Measurements from ENCODE around the gene RASAL1.

RASAL1 gene

DNA sequence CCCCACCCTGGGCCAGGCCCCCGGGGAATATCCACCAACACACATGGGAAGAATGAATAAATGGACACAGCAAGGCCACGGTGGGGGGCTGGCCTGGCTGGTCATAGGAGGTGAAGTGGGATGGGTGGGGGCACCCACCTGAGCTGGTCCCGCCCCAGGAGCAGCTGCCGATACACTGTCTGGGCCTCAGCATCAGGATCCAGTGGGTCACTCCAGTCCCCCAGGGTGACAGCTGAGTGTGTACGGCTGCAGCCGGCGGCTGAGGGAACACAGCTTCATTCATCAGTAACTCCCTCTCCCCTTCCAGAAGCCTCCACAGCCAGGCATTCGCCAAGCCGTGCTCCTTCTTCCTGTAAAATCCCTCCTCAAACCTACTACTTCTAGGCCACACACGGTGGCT lies 33.8 kb downstream of the RASAL1 start:
- peaks cover 10% of the 10 kb centered on the region for H3K4me1 Mint-ChIP-seq
- no peak overlapping the region for H3K27ac Mint-ChIP-seq
- peaks cover 52% of the 10 kb centered on the region for H3K27me3 Mint-ChIP-seq (ENCODE audit: low read depth)
- TF ChIP-seq, protein P1, sequence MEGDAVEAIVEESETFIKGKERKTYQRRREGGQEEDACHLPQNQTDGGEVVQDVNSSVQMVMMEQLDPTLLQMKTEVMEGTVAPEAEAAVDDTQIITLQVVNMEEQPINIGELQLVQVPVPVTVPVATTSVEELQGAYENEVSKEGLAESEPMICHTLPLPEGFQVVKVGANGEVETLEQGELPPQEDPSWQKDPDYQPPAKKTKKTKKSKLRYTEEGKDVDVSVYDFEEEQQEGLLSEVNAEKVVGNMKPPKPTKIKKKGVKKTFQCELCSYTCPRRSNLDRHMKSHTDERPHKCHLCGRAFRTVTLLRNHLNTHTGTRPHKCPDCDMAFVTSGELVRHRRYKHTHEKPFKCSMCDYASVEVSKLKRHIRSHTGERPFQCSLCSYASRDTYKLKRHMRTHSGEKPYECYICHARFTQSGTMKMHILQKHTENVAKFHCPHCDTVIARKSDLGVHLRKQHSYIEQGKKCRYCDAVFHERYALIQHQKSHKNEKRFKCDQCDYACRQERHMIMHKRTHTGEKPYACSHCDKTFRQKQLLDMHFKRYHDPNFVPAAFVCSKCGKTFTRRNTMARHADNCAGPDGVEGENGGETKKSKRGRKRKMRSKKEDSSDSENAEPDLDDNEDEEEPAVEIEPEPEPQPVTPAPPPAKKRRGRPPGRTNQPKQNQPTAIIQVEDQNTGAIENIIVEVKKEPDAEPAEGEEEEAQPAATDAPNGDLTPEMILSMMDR (IDR thresholded peaks at IDR 0.05; ENCODE audit: unreplicated experiment in 3 of 3): no peak
- H3K36me3 Mint-ChIP-seq (ENCODE audit: low read depth): no peaks in the 10 kb centered on the region
- H3K9me3 Mint-ChIP-seq: no peaks in the 10 kb centered on the region
- no peak overlapping the region for H3K4me3 Mint-ChIP-seq

DNA sequence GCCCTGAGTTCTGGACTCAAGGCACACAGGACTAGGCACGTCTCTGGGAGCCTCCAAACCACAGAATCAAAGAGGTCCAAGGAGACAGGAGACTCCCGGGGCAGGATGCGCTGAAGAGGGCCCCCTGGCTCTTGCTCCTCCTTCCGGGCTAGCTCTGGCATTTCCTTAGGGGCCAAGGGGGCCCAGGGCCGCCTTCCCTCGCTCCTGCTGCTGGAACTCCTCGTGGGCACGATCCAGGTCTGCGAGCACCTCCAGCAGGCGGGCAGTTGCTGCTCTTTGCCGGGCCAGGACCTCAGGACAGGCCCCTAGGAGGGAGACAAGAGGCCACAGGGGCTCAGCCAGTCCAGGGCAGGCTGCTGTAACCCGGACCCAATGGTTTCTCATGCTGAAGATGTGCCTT lies 35.8 kb downstream of the RASAL1 start:
- Mint-ChIP-seq H3K27me3 (ENCODE audit: low read depth) (peaks cover 45% of the 10 kb centered on the region), H3K4me1 (peaks cover 10% of the 10 kb centered on the region), H3K27ac (no peak overlapping the region), H3K9me3 (no peaks in the 10 kb centered on the region), H3K36me3 (ENCODE audit: low read depth) (no peaks in the 10 kb centered on the region), H3K4me3 (no peak overlapping the region)
- TF ChIP-seq, protein P1 (IDR thresholded peaks at IDR 0.05; ENCODE audit: unreplicated experiment in 3 of 3): no peak

DNA sequence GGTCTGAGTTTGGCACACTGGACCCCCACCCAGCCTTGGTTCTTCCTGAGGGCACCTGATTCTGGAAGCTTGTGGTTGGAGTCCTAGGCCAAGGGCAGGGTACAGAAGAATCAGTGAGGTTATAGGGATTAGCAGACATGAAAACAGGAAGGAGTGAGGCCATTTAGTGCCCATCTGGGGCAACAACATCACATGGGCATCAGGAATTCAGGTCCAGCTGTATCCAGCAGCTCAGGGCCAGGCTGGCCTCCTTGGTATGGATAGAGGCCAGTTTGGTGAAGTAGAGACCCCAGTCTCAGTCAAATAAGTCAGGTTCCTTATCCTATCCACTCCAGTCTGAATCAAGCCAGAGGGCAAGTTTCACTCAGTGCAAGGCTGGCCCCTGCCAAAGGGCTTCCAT lies 36.2 kb downstream of the RASAL1 start:
- Mint-ChIP-seq H3K9me3 (no peaks in the 10 kb centered on the region), H3K4me3 (no peak overlapping the region), H3K4me1 (peaks cover 10% of the 10 kb centered on the region), H3K36me3 (ENCODE audit: low read depth) (no peaks in the 10 kb centered on the region), H3K27ac (no peak overlapping the region), H3K27me3 (ENCODE audit: low read depth) (peaks cover 41% of the 10 kb centered on the region)
- TF ChIP-seq, protein P1 (IDR thresholded peaks at IDR 0.05; ENCODE audit: unreplicated experiment in 3 of 3): no peak

DNA sequence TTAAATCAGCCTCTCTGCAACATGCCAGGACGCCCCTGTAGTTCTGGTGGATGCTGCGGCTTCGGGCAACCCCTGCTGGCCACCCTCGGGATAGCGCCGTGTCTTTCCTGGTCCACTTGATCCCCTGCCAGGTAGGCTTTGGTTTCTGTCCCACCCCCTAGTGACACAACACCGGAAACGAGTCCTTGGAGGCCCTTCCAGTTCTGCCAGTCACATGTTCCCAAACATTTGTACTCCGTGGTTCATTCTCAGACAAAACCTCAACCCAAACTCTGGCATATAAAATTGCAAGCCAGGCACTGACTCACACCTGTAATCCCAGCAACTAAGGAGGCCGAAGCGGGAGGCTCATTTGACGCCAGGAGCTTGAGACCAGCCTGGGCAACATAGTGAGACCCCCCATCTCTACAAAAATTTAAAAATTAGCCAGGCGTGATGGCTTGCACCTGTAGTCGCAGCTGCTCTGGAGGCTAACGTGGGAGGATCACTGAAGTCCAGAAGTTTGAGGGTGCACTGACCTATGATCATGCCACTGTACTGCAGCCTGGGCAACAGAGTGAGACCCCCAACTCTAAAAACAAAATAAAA lies 37.0 kb downstream of the RASAL1 start:
- peaks cover 10% of the 10 kb centered on the region for H3K4me1 Mint-ChIP-seq
- H3K4me3 Mint-ChIP-seq: peak overlapping the region in 1 of 3 experiments; percentile 27
- H3K27me3 Mint-ChIP-seq (ENCODE audit: low read depth): peaks cover 40% of the 10 kb centered on the region
- H3K9me3 Mint-ChIP-seq: no peaks in the 10 kb centered on the region
- H3K27ac Mint-ChIP-seq: peak overlapping the region in 2 of 3 experiments; percentile 29 to 79
- H3K36me3 Mint-ChIP-seq (ENCODE audit: low read depth): no peaks in the 10 kb centered on the region
- TF ChIP-seq, protein P1 (IDR thresholded peaks at IDR 0.05; ENCODE audit: unreplicated experiment in 3 of 3): peak; percentile 70 to 79 (median 72)

DNA sequence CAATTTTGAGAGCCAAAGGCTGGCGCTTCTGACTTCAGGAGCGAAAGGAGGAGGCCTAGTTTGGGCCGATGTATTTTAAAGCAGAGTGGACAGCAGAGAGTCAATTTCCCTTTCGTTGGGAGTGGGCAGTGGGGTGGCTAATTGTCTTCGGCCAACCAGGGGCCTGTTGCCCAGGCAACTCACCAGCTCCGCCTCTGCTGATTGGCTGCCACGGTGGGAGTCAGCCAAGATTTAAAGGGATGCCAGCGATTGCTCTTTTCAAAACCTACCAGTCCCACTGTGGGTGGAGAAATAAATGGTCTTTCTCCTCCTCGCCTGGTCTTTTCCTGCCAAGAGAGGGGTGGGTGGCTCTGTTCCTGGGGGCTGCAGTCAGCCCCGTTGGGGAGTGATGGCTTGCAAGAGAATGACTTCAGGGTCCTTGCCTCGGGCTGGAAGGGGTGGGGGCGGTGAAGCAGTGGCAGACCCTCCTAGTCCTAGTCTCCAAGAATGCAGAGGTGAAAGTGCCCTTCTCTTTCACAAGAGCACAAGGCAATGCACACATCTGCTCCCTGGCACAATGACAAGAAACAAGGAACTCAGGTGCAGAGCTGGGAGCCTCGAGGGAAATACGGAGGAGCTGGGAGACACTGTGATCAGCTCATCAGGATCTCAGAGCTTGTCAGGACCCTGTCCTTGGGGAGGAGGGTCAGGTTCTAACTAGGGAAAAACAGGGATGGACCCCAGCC lies 37.7 kb downstream of the RASAL1 start:
- peak overlapping the region in 1 of 3 experiments; percentile 29 for H3K27ac Mint-ChIP-seq
- H3K9me3 Mint-ChIP-seq: no peaks in the 10 kb centered on the region
- peaks cover 38% of the 10 kb centered on the region for H3K27me3 Mint-ChIP-seq (ENCODE audit: low read depth)
- H3K4me3 Mint-ChIP-seq: no peak overlapping the region
- TF ChIP-seq, protein P1 (IDR thresholded peaks at IDR 0.05; ENCODE audit: unreplicated experiment in 3 of 3): no peak
- H3K36me3 Mint-ChIP-seq (ENCODE audit: low read depth): no peaks in the 10 kb centered on the region
- peaks cover 10% of the 10 kb centered on the region for H3K4me1 Mint-ChIP-seq
